Kidney (tissue), 14 donors: Measurements from ENCODE around the gene TTLL13. TPM values are rescaled to one million over a fixed set of nuclear protein-coding genes. Genes with fewer than 3 reads are reported as not detected.

ENCODE experiments used
- DNase-seq, 5 donors: peaks; one replicate each; pipeline ENCODE4 v3.0.0-alpha.2; 2013 to 2020
- FAIRE-seq: peaks from 2 replicates; lab custom pipeline; 2012; peaks lifted over from hg19 to GRCh38; lab: Jason Lieb, UNC
- H3K27ac ChIP-seq, 2 donors: one replicate each; pipeline ENCODE4 v1.7.0; 2013; ENCODE audit warnings: low read depth in 2 of 2, low read length in 2 of 2, inconsistent platforms in 1 of 2
- H3K27me3 ChIP-seq: one replicate; pipeline ENCODE4 v1.7.1; 2013; ENCODE audit warnings: low read length, inconsistent platforms; ENCODE audit not compliant: control insufficient read depth, insufficient read depth
- H3K36me3 ChIP-seq, 3 donors: one replicate each; pipeline versions ENCODE4 v1.7.0 to v1.7.1; 2013; ENCODE audit warnings: low read length in 3 of 3, control low read depth in 1 of 3, inconsistent platforms in 1 of 3; ENCODE audit not compliant: insufficient read depth in 3 of 3, control insufficient read depth in 2 of 3
- H3K4me1 ChIP-seq, 3 donors: one replicate each; pipeline versions ENCODE4 v1.7.0 to v1.7.1; 2013; ENCODE audit warnings: low read length in 3 of 3, inconsistent platforms in 1 of 3, low read depth in 1 of 3; ENCODE audit not compliant: control insufficient read depth in 2 of 3, insufficient read depth in 2 of 3
- H3K4me3 ChIP-seq, 3 donors: one replicate each; pipeline versions ENCODE4 v1.7.0 to v1.8.1; 2013; ENCODE audit warnings: low read length in 3 of 3, control low read depth in 1 of 3, inconsistent platforms in 1 of 3
- H3K9ac ChIP-seq, 3 donors: one replicate each; pipeline versions ENCODE4 v1.7.0 to v1.7.1; 2013; ENCODE audit warnings: low read length in 3 of 3, control low read depth in 1 of 3, inconsistent platforms in 1 of 3
- H3K9me3 ChIP-seq, 3 donors: one replicate each; pipeline versions ENCODE4 v1.7.0 to v1.7.1; 2013; ENCODE audit warnings: low read length in 3 of 3, control low read depth in 1 of 3, inconsistent platforms in 1 of 3; ENCODE audit not compliant: control insufficient read depth in 2 of 3, insufficient read depth in 1 of 3
- intact Hi-C: fragments of 100-400 bp; cut with DNase I; formaldehyde crosslinking; loops from one replicate; pipeline ENCODE4 v1.11.1; 2022
- polyA plus RNA-seq: library from polyadenylated mRNA; stranded (reverse); fragments of 350-450 nt; fragmentation: Illumina TruSeq; extraction: RNeasy Lipid Tissue Mini Kit (QIAGEN cat#74804); gene quantifications from one replicate; pipeline ENCODE4 v1.2.3, GENCODE V29; 2014; ENCODE audit warnings: low read depth, low replicate concordance; ENCODE audit not compliant: insufficient read depth
- total RNA-seq: library from RNA; stranded (reverse); fragmentation: NEBNext Ultra II Directional; extraction: Animal tissue kit (Norgen Biotek cat#: 25700); gene quantifications from one replicate; pipeline ENCODE4 v1.2.1, GENCODE V29; 2021
- TF ChIP-seq, protein P1 (sequence below): IDR thresholded peaks from 3 replicates; pipeline ENCODE4 v1.5.1; 2012; ENCODE audit warnings: mild to moderate bottlenecking, moderate library complexity, borderline replicate concordance; ENCODE audit not compliant: insufficient read depth; ENCODE audit errors: extremely low read depth
- donor health status: control.
- donor health status: control.
- donor health status: control.
- donor health status: control.
- donor health status: control.
- donor health status: DM: yes; HTN: yes; CAD: no.
- donor health status: Normal renal cell carcinoma (clear cell type).

TTLL13 gene
- total and polyA plus RNA-seq, 2 donors from 2014 or later, result 0.54 to 0.88 TPM

- intact Hi-C loops, result no loop called here
These were observed 37.7 kb downstream of the TTLL13 start for GRCh38 chr15:90287101-90287500.

DNA sequence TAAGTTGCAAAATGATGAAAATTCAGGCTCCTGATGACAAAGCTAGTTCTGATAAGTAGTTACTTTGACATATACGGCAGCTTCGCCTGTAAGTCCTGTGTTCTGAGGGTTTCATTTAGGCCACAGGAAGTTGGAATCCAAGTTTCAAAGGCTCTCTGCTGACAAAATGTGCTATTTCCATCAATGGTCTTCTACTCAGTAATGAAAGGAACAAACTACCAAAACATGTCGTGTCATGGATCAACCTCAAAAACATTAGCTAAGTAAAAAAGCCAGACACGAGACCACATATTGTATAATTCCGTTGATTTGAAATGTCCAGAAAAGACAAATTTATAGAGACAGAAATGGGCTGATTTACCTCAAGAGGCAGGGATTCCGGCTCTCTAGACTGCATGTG, 38.6 kb downstream of the TTLL13 start:
- Histone ChIP-seq H3K9ac (no peak overlapping the region), H3K27ac (no peak overlapping the region), H3K9me3 (no peaks in the 10 kb centered on the region), H3K4me3 (no peak overlapping the region), H3K36me3 (no peaks in the 10 kb centered on the region), H3K4me1 (no peaks in the 10 kb centered on the region), H3K27me3 (no peaks in the 10 kb centered on the region)
- TF ChIP-seq, protein P1, sequence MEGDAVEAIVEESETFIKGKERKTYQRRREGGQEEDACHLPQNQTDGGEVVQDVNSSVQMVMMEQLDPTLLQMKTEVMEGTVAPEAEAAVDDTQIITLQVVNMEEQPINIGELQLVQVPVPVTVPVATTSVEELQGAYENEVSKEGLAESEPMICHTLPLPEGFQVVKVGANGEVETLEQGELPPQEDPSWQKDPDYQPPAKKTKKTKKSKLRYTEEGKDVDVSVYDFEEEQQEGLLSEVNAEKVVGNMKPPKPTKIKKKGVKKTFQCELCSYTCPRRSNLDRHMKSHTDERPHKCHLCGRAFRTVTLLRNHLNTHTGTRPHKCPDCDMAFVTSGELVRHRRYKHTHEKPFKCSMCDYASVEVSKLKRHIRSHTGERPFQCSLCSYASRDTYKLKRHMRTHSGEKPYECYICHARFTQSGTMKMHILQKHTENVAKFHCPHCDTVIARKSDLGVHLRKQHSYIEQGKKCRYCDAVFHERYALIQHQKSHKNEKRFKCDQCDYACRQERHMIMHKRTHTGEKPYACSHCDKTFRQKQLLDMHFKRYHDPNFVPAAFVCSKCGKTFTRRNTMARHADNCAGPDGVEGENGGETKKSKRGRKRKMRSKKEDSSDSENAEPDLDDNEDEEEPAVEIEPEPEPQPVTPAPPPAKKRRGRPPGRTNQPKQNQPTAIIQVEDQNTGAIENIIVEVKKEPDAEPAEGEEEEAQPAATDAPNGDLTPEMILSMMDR, result no peak
- DNase-seq (no peak), FAIRE-seq (no peak)
- intact Hi-C loops, result no loop called here

More at GRCh38 chr15:90287101-90287500, 37.7 kb downstream of the TTLL13 start:
- Histone ChIP-seq H3K9me3 (no peaks in the 10 kb centered on the region), H3K27ac (no peak overlapping the region), H3K4me1 (no peaks in the 10 kb centered on the region), H3K27me3 (no peaks in the 10 kb centered on the region), H3K9ac (no peak overlapping the region), H3K36me3 (no peaks in the 10 kb centered on the region), H3K4me3 (no peak overlapping the region)
- FAIRE-seq (no peak), DNase-seq (no peak)
- TF ChIP-seq, protein P1, result no peak

- Histone ChIP-seq H3K4me1 (no peaks in the 10 kb centered on the region), H3K36me3 (no peaks in the 10 kb centered on the region), H3K27me3 (no peaks in the 10 kb centered on the region), H3K9ac (no peak overlapping the region), H3K4me3 (no peak overlapping the region), H3K27ac (no peak overlapping the region), H3K9me3 (no peaks in the 10 kb centered on the region)
- FAIRE-seq (no peak), DNase-seq (peak in 1 of 5 donors; percentile 17)
- TF ChIP-seq, protein P1, result no peak
- intact Hi-C loops, result no loop called here
These were observed 42.5 kb downstream of the TTLL13 start for GRCh38 chr15:90291679-90292356.
